ENCODE results near the gene OXNAD1.

GRCh38 chr3:16248556-16248955, 16.5 kb upstream of the OXNAD1 start:
- TF ChIP-seq, protein P1, sequence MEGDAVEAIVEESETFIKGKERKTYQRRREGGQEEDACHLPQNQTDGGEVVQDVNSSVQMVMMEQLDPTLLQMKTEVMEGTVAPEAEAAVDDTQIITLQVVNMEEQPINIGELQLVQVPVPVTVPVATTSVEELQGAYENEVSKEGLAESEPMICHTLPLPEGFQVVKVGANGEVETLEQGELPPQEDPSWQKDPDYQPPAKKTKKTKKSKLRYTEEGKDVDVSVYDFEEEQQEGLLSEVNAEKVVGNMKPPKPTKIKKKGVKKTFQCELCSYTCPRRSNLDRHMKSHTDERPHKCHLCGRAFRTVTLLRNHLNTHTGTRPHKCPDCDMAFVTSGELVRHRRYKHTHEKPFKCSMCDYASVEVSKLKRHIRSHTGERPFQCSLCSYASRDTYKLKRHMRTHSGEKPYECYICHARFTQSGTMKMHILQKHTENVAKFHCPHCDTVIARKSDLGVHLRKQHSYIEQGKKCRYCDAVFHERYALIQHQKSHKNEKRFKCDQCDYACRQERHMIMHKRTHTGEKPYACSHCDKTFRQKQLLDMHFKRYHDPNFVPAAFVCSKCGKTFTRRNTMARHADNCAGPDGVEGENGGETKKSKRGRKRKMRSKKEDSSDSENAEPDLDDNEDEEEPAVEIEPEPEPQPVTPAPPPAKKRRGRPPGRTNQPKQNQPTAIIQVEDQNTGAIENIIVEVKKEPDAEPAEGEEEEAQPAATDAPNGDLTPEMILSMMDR (IDR thresholded peaks at IDR 0.05) = no peak
- TF ChIP-seq POLR2AphosphoS5 (IDR thresholded peaks at IDR 0.05) (no peak), POLR2A (IDR thresholded peaks at IDR 0.05) (no peak)
